ENCODE data around the gene KMT2E.

- TF ChIP-seq EZH2phosphoT487 (IDR thresholded peaks at IDR 0.05; ENCODE audit: insufficient read depth, low read depth) (no peak), EZH2 (IDR thresholded peaks at IDR 0.05; ENCODE audit: insufficient read depth, poor library complexity, severe bottlenecking) (no peak)
These were observed 687 bp upstream of the KMT2E start for GRCh38 chr7:105013221-105013815.

Data from GM23248 (cell line).